ENCODE data around the gene HEBP1. TPM values are rescaled to one million over a fixed set of nuclear protein-coding genes. Genes with fewer than 3 reads are reported as not detected.
"Not testable (repeated sequence)": the region's sequence is repeated elsewhere in the genome, so short reads cannot be mapped to it uniquely, and the experiment has no call there.

HEBP1 gene
- total RNA-seq = 24.5 TPM

GRCh38 chr12:12999959-13000615 lies at the start of gene HEBP1:
Gene HEBP1, minus strand, starts transcription at chr12:13000265. Its CDS starts 151 bp downstream, at chr12:13000114.
- ATAC-seq = peak; percentile 99

GRCh38 chr12:13049816-13050215 lies 49.8 kb upstream of the HEBP1 start:
- ATAC-seq = no peak

GRCh38 chr12:13046964-13047363 lies 46.9 kb upstream of the HEBP1 start:
- ATAC-seq = no peak

GRCh38 chr12:13045816-13046215 lies 45.8 kb upstream of the HEBP1 start:
- no peak for ATAC-seq

- ATAC-seq = no peak
These were observed 44.8 kb upstream of the HEBP1 start for GRCh38 chr12:13044906-13045299.

- ATAC-seq = peak; percentile 87
These were observed 44.2 kb upstream of the HEBP1 start, which contains the start of gene FAM234B for GRCh38 chr12:13044002-13044905. Gene FAM234B, plus strand, starts transcription at chr12:13044381. Its CDS starts 23 bp downstream, at chr12:13044404.

GRCh38 chr12:13042666-13043230 lies 42.7 kb upstream of the HEBP1 start:
- no peak for ATAC-seq

GRCh38 chr12:13041224-13041623 lies 41.2 kb upstream of the HEBP1 start:
- ATAC-seq = no peak

GRCh38 chr12:13039328-13039956 lies 39.4 kb upstream of the HEBP1 start:
- peak; percentile 14 for ATAC-seq

- peak; percentile 70 for ATAC-seq
These were observed 38.6 kb upstream of the HEBP1 start for GRCh38 chr12:13038491-13039161.

GRCh38 chr12:13036881-13037280 lies 36.8 kb upstream of the HEBP1 start:
- ATAC-seq = no peak

GRCh38 chr12:13035335-13035734 lies 35.3 kb upstream of the HEBP1 start:
- not testable (repeated sequence) for ATAC-seq

- no peak for ATAC-seq
These were observed 33.4 kb upstream of the HEBP1 start for GRCh38 chr12:13033476-13033875.

GRCh38 chr12:13032164-13032563 lies 32.1 kb upstream of the HEBP1 start:
- no peak for ATAC-seq

- no peak for ATAC-seq
These were observed 30.7 kb upstream of the HEBP1 start for GRCh38 chr12:13030541-13031291.

- no peak for ATAC-seq
These were observed 28.9 kb upstream of the HEBP1 start for GRCh38 chr12:13028825-13029570.

GRCh38 chr12:13027508-13027907 lies 27.4 kb upstream of the HEBP1 start:
- no peak for ATAC-seq

- ATAC-seq = no peak
These were observed 27.0 kb upstream of the HEBP1 start for GRCh38 chr12:13027032-13027431.

- no peak for ATAC-seq
These were observed 26.2 kb upstream of the HEBP1 start for GRCh38 chr12:13026286-13026685.

GRCh38 chr12:13024531-13024916 lies 24.5 kb upstream of the HEBP1 start:
- no peak for ATAC-seq
